Esophagus muscularis mucosa (tissue), 3 donors: ENCODE measurements around the gene DOCK1.

Source experiments
- EP300 ChIP-seq: sonication (generic); formaldehyde crosslinking; IDR thresholded peaks from one replicate; pipeline ENCODE4 v1.6.1; 2017; ENCODE audit warnings: antibody characterized with exemption
- TF ChIP-seq, protein P1 (sequence below), 3 experiments: fragments of 200-600 bp in 2 of 3; fragments of 450-650 bp in 1 of 3; sonication (generic) in 2 of 3; IDR thresholded peaks; one replicate each; pipeline ENCODE4 v1.5.1; 2017 to 2019; ENCODE audit warnings: antibody characterized with exemption in 3 of 3, mild to moderate bottlenecking in 2 of 3, moderate library complexity in 1 of 3

DNA sequence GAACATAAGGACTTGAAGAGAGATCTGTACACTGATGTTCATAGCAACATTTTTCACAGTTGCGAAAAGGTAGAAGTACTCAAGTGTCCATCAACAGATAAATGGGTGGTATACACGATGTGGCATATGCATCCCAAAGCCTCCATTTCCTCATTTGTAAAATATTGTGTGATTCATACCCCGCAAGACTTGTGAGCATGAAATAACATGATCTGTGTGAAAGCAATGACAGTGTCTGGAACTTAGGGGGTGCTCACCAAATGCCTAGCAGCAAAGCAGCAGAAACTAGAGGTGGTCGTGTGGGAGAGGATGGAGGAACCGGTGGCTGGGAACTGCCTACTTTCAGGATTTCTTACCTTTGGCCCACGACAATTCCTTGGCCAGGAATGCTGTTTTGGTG is 426.5 kb downstream of the DOCK1 start:
- TF ChIP-seq, protein P1, sequence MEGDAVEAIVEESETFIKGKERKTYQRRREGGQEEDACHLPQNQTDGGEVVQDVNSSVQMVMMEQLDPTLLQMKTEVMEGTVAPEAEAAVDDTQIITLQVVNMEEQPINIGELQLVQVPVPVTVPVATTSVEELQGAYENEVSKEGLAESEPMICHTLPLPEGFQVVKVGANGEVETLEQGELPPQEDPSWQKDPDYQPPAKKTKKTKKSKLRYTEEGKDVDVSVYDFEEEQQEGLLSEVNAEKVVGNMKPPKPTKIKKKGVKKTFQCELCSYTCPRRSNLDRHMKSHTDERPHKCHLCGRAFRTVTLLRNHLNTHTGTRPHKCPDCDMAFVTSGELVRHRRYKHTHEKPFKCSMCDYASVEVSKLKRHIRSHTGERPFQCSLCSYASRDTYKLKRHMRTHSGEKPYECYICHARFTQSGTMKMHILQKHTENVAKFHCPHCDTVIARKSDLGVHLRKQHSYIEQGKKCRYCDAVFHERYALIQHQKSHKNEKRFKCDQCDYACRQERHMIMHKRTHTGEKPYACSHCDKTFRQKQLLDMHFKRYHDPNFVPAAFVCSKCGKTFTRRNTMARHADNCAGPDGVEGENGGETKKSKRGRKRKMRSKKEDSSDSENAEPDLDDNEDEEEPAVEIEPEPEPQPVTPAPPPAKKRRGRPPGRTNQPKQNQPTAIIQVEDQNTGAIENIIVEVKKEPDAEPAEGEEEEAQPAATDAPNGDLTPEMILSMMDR (IDR thresholded peaks at IDR 0.05) = no peak
- TF ChIP-seq EP300 = no peak
